HG03280 (cell line): ENCODE measurements around the gene FBN2.

Experiments used
- ATAC-seq: cut with Tn5 transposase; IDR thresholded peaks from one replicate; pipeline ENCODE4 v1.9.1; 2021; ENCODE audit warnings: mild to moderate bottlenecking, moderate library complexity; ENCODE audit not compliant: unreplicated experiment

FBN2 gene

DNA sequence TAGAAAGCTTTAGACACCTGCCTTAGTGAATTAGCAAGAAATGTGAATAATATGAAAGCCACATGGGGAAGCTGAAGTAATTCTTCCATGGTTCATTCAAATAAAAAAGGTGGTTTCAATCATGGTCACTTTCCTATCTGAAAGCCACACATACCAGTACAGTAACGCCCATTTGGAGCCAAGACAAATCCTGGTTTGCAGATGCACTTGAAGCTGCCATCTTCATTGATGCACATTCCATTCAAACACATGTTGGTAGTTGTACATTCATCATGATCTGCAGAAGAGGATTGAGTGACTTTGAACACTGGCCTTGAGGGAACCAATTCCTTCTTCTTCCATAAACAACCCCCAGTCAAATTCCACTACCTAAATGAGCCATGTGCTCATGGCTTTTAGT is 161.5 kb downstream of the FBN2 start:
- ATAC-seq: no peak

DNA sequence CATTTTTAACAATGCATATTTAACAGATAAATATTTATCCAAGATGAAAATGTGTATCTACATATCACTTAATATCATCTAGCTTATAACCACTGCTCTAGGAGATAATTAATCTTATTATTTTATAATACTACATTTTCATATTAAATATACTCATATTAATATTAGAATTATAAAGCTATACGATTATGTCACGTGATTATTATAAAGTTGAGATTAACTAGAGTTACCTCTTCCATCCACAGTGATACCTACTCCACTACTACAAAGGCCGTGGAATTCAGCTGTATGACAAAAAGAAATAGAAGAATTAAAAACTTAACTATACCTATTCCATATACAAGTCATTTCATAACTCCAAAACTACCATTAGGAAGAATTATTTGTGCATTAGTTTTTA is 171.9 kb downstream of the FBN2 start:
- no peak for ATAC-seq

DNA sequence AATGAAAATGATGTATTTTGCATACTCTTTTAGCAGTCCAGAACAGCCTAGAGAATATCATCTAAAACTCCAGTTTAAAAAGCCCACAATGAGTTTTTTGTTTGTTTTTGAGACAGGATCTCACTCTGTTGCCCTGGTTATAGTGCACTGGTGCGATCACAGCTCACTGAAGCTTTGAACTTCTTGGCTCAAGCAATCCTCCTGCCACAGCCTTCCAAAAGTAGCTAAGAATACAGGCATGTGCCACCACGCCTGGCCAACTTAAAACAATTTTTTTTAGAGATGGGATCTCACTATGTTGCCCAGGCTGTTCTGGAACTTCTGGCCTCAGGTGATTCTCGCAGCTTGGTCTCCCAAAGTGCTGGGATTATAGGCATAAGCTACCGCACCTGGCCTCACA is 175.7 kb downstream of the FBN2 start:
- no peak for ATAC-seq

DNA sequence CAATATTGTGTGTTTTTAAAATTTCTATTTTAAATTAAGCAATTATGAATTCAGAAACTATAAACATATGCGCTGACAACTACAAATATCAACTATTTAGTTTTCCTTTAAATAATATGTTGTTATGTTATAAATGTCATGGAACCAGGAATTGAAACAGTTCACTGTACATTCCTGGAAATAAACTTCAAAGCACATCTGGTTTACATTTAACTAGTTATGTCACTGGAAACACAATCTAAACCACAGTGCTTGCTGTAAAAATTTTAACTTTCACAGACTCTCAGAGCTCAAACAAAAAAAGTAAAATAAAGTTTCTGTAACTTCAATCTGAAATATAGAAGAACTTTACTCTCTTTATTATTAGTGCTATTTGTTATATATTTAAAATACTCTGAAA is 179.2 kb downstream of the FBN2 start:
- no peak for ATAC-seq

DNA sequence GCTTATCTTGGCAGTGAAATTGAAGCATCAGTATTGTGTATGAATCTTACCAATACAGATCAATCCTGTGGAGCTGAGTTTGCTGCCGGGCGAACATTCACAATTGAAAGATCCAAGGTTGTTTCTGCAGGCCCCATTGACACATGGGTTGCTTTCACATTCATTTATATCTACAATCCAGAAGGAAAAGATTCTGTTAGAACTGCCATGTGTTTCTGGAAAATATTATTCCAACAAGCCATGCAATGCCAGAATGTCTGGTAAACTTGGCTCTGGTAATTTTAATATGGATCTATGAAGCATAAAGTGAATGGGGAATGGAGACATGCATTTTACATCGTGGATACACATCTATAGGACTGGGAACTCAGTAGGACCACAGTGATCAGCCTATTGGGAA is 180.8 kb downstream of the FBN2 start:
- no peak for ATAC-seq

DNA sequence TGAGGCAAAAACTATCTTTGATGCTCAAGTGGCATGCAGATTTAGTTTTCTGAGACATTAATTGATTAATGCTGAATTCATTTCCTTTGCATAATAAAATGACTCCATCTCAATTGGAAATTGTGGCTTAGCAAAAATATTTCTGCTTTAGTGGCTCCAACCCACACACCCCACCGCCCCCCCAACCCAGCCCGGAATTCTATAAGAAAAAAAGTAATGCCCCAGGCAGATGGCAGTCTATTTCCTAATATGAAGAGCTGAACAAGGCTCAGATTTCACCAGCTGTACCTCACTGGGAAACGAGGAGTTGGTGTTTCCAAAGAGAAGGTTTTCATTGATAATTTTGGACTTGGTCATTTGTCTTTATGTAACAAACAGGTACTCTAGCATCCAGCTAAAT is 182.1 kb downstream of the FBN2 start:
- ATAC-seq: no peak

DNA sequence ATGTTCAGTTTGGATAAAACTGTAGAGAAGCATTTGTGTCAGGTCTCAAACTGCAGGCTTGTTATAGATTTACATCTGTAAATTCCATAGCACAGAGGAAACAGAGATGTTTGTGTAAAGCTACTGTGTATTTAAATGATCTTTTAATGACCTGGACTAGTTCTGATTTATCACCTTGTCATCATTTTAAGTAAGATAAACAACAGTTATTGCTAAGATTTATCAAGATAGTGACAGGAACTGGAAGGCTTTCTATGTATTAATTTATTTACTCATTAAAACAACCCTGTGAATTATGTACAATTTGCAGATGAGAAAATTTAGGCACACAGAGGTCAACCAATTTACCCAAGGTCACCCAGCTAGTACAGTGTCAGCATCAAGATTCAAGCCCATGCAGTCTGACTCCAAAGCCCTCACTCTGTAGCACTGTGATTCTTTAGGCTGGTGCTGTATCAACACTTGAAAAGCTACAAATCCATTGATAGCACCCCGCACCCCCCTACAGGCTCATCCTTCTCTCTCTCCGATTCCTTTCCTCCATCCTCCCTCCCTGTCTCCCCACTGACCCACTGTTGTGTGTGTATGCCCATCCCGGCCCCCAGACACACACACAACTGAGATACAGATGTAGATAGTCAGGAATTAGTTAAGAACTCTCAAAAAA is 184.5 kb downstream of the FBN2 start:
- ATAC-seq: no peak

DNA sequence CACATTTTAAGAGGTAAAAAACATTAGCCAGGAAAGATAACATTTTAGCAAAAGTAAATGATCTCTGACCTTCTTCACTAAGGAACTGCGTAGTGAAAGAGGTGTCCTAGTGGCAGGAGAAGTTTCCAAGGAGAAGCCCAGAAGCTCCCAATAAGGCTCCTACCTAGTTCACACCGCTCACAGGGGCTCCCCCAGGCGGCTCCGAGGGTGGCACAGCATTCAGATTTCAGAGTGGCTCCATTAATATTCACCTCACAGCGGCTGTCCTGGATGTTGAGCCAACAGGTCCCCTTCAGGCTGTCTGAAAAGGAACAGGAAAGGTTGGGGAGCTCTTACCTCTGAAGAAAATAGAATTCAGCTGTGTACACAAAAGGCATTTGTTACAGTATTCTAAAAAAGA is 187.3 kb downstream of the FBN2 start:
- ATAC-seq: no peak

DNA sequence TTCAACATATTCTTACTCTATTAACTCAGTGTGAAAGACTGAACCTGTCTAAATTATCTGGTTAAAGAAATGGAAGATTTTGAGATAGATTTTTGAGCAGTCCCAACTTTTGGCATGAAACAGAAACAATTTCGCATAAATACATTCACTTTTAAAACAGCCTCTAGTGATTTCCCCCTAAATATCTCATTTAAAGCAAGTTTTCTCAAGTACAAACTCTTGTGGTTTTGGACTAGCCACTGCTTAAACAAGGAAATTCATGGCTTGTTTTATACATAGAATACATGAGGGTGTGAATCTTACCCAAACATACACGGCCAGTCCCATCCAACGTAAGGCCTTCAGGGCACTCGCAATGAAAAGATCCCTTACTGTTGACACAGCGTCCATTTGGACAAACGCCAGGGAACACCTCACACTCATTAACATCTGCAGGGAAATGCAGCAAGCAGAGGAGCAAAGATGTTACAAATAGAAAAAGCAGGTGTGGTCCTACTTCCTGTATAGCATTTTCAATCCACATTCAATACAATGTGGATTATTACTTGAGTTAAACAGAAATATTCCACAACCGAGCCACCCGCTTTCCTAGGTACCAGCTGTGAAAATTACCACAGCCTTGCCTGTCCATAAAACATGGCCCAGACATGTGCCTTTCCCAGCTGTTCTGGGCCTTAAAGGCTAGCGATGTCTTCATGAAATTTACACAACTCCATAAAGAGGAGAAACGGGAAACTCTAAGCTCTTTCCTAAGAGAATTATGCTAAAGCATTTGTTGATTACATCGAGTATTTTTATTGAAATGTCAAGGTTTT is 188.8 kb downstream of the FBN2 start:
- no peak for ATAC-seq

DNA sequence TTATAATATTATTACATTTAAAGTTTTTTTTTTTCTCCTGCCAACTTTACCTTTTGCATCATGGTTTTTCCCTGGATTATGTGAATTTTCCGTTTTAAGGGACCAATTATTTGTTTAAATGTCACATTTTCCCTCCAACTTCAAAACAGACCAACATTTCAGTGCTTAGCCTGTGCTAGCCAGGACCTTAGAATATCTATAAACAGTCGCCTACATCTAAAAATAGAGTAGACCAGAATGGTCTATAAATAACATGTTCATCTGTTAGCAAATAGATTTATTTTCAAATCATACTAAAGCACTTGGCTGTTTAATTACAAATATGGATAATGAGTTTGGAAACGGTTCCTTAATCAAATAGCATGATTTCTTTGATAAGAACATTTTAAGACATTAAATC is 192.0 kb downstream of the FBN2 start:
- ATAC-seq: no peak

DNA sequence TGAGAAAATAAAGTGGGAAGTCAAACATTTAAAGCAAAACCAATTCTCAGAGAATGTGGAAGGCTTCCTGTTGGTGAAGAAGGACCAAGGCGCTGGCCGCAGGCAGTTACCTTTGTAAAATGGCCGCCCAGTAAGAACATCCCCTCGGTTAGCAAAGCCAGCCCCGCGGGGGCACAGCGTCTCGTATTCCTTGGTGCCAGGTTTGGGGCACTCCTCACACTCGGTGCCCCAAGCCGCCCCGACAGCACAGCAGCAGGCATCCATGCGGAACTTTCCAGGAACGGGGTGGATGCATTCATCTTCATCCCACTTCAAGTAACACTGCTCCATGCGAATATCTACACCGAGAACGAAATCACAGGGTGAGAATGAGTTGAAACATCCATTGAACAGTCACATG is 192.8 kb downstream of the FBN2 start:
- ATAC-seq: no peak

DNA sequence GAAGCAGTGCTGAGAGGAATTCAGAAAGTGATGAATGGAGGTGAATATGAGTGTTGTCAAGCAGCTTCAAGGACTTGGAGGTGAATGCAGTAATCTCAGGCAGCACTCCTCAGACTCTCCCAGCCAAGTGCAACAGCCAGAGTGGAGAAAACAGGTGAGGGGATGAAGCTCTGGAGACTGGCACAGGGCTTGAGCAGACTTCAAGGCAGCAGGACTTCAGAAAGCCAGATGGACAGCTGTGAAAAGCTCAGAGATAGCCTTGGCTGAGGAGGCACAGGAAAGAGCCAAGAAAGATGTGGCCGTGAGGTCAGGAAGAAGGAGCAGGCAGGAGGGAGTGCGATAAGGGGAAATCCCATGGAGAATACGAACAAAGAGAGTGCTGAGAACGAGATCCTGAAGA is 194.9 kb downstream of the FBN2 start:
- ATAC-seq: no peak

DNA sequence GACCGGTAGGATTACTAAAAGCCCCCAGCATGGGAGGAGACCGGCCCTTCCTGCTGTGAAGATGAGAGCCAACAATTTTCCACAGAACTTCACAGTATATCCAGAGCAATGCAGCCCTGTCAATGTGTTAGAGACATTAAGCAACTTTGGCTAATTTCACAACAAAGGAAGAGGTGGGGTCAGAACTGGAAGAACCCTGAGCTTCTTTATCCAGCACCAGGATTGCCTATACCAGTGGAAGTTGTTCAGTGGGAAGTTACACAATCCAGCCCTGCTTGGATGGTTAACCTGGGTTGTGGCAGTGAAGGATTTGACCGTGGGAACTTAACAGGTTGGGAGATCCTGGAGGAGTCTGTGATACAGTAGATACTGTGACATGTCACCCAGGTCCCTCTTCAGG is 197.0 kb downstream of the FBN2 start:
- no peak for ATAC-seq

DNA sequence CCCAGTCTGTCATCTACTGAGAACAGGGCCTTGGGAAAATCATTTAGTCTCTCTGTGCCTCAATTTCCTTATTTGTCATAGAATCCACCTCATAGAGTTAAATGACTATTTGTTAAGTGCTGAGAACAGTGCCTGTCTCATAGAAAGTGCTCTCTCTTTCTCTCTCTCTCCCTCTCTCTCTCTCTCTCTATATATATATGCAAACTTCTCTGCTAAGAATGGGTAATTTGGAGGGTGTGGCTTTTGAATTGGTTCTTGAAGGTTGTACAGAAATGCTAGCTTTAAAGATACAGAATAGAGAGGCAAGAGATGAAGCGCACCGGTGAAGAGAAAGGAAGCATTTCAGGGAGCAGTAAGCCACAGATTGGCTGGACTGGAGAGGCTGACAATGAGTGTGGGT is 197.4 kb downstream of the FBN2 start:
- ATAC-seq: no peak

DNA sequence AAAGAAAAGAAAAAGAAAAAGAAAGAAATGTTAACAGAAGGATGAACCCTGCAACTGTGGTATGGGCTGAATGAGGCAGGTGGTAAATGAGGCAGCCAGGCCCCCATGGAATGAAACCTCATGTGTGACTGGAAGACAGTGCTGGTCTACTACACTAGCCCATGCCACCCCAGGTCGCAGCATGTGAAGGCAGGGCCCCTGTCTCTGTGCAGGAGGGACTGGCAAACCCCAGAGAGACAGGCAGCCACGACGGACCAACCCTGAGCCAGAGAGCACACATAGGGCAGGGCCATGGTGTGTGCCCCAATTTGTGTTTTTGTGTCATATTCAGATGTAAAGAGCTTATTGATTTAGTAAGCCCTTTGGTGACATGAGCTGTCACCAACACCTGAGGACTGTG is 198.5 kb downstream of the FBN2 start:
- ATAC-seq: no peak

DNA sequence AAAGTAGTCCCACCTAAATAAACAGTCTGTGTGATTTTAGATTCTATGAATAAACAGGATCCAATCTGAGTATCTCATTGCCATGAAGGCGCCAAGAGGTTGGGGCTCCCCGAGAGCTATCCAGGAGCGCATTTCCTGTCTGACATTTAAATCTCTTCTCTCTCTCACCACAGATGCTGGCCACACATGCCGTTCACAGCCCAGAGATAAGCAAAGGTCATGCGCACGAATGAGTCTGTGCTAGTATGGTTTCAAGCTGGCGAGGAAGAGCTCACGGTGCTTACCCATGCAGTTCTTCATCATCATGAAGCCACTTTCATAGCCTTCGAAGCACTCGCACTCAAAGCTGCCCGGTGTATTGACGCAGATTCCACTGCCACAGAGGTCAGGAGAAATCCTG is 199.4 kb downstream of the FBN2 start:
- no peak for ATAC-seq

DNA sequence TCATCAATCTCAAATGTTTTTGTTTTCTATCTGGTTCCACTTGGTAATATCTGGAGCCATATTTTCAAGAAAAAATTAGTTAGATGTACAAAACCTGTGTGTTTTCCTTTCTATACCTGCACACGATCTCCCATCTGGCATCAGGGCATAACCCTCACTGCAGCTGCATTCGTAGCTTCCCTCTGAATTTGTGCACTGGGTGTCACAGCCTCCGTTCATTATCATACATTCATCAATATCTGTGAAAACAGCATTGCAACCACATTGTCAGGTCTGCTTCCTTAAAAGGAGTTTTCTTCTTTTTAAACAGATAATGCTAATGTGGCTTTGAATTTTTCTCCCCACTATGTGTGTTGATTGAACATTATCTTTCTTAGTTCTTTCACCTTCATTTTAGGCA is 202.7 kb downstream of the FBN2 start:
- ATAC-seq: no peak

DNA sequence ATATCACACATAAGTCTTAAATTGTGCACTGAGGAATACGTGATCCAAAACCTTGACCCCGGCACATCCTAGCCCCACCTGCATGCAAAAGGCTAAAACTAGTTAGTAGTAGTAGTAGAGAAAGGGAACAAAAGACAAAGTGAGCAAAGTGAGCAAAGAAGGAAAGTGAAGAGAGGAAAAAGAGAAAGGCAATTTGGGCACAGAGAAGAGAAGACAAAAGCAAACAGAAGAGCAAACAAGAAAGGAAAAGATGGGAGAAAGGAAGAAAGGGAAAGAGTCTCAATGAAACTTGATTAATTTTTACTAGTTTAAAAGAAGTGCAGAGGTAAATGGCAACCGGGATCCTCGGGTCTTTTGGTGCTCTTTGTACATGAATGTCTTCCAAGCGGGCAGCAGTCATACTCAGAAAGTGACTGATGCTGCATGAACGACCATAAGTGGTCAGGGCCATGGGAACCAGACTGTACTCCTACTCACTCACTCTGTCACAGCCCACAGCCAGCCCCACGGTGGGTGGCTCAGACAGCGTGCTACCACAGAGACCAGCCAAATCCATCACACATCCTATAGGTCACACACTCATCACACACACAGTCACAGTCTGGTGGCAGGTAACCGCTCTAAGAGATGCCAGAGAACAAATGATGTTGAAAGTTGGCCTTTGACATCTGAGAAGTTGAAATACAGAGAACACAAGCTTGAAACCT is 203.9 kb downstream of the FBN2 start:
- ATAC-seq: no peak

DNA sequence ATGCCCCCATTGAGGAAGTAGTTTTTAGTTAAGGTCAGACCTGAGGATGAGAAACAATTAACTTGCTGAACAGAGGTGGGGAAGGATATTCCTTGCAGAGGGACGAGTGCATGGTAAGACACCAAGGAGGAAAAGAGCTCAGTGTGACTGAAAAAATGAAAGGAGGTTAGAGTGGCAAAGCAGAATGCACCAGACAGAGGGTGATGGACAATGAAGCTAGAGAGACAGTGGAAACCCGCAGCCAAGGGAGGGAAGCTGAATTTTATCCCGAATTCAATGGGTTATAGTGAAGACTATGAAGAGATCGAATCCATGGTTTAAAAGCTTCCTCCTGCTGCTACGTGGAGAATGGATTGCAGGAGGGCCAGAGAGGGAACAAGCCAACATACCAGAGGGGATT is 206.8 kb downstream of the FBN2 start:
- ATAC-seq: no peak

DNA sequence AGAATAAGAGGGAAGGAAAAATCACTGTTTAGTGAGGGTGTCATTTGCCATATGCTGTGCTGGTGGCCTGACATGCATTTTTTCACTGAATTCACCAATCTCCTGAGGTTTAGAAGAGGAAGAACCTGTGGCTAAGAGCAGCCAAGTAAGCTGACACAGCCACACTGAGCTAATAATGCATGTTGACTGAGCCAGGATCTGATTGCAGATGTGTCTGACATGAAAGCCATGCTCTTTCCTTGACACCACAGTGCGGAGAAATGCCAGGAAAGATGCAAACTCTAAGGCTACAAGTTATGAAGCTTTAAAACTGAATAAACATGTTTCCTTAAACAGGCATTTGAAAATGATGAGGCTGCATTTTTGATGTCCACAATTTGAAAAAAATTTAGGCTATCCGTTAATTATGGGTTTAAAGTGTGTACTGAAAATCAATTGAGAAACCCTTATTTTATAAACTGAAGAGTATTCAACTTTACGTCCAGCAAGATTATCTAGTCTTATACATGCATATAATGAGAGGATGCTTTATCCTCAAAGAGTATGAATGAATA is 208.6 kb downstream of the FBN2 start:
- no peak for ATAC-seq

DNA sequence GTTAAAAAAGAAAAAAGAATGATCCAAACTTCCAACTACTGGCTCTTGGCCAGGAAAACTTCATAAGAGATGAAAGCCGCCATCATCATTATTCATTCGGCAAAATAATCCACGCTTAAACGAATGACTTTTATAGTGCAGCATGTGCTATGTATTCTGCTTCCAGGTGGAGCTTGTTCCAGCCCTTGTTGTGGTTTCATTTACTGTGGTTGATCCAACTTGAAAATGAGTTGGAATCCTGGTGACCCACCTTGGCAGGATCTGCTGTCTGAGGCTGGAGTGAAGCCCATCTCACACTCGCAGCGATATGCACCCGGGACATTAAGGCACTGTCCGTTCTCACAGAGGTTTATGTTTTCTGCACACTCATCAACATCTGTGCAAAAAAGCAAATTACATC is 209.6 kb downstream of the FBN2 start:
- ATAC-seq: no peak

DNA sequence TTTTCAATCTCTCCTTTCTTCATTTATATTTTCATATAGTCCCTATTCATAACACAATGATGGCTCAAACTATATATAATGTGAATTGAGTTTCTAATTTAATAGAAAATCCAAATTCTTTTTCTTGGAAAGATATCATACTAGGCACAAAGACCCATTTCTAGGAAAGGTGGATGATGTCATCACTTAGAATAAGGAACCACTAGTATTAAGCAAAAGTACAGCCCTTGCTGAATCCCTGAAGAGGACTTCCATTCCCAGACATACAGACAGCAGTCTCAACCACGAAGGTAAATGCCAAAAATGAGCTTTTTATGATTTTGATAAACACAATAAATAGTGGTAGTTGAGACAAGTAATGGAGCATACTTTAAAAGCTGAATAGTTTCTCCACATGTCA is 210.0 kb downstream of the FBN2 start:
- no peak for ATAC-seq
